Fibroblast of peridontal ligament (primary cell): Measurements from ENCODE around the gene NEGR1.

Source experiments
- DNase-seq: peaks from one replicate; pipeline ENCODE4 v3.0.0-alpha.2; 2010; ENCODE audit errors: extremely low read depth

NEGR1 gene

GRCh38 chr1:71850936-71851335 lies 431.4 kb downstream of the NEGR1 start:
- peak; percentile 8 for DNase-seq

- DNase-seq: no peak
Observed at GRCh38 chr1:71850515-71850914, 431.8 kb downstream of the NEGR1 start.

GRCh38 chr1:71843012-71843411 lies 439.3 kb downstream of the NEGR1 start:
- DNase-seq: no peak

- no peak for DNase-seq
Observed at GRCh38 chr1:71839876-71840275, 442.5 kb downstream of the NEGR1 start.

GRCh38 chr1:71836904-71837303 lies 445.4 kb downstream of the NEGR1 start:
- DNase-seq: no peak

- no peak for DNase-seq
Observed at GRCh38 chr1:71835442-71835813, 446.9 kb downstream of the NEGR1 start.

DNA sequence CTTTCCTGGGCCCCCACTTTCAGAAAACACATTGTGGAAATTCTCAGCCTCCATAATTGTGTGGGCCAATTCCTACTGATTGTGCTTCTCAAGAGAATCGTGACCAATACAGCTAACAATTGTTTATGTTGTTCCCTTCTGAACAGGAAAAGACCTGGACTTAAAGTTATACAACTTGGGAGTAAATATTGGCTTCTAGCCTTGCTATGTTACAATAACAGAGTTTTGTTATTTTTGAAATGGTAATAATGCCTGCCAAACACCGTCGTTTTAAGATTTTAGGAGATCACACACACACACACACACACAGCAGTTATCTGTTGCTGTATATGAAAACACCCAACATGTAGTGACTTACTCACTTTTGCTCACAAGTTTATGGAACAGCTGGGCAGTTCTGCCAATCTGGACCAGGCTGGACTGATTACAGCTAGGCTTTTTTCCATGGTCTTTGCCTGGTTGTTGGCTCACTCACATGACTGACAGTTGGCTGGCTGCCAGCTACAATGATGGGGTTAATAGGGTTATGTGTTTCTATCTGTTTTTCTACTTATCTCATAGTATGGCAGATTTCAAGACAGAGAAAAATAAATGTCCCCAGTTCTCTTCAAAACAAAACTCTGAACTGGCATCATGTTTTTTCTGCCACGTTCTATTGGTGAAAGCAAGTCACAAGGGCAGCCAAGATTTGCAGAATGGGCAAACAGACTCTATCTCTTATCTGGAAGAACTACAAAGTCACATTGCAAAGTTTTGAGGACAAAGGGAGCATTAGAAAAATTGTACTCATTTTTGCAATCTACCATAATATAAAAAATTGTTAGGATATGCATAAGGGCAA lies 447.5 kb downstream of the NEGR1 start:
- DNase-seq: peak; percentile 67

GRCh38 chr1:71831646-71832045 lies 450.7 kb downstream of the NEGR1 start:
- no peak for DNase-seq

DNA sequence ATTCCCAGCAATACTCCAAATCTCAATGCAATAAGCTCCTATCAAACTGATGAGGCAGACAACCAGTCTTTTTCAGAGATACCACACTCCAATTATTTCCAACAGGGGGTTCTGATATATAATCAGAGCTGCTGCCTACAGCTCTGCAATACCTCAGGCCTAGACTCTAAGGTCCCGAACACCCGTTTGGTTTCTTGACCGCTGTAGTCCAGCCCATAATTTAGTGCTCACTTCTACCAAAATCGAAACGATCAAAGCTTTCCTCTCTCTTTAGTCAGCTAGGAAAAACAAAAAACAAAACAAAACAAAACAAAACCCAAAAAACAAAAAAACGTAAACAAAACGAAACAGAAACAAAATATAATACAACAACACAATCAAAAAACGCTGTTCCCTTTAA lies 453.0 kb downstream of the NEGR1 start:
- DNase-seq: no peak

GRCh38 chr1:71828431-71829012 lies 453.8 kb downstream of the NEGR1 start:
- no peak for DNase-seq

DNA sequence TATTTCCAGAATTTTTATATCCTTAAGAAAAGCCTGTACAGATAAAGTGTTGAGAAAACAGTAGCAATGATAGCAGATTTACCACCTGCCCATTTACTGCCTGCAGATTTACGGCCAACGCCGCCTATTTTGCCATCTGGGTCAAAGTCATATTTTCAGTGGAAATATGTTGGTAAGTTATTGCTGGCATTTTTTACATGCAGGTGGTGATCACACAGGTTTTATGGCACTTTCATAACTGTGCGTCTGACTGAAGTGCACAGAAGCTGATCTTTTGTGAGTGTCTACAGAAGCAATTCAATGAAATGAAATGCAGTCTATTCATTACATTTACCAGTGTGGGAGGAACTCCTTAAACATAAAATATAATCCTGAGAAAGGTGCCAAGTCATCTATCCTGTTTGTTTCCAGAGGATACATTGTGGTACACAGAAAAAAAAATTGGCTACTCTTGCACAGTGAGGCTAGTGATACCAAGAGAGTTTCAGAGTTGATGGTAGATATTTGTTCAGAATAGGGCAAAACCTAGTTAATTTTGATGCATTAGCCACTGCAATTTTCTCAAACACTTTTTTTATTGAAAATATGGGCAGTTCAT lies 458.5 kb downstream of the NEGR1 start:
- no peak for DNase-seq

- DNase-seq: no peak
Observed at GRCh38 chr1:71817028-71817427, 465.3 kb downstream of the NEGR1 start.

DNA sequence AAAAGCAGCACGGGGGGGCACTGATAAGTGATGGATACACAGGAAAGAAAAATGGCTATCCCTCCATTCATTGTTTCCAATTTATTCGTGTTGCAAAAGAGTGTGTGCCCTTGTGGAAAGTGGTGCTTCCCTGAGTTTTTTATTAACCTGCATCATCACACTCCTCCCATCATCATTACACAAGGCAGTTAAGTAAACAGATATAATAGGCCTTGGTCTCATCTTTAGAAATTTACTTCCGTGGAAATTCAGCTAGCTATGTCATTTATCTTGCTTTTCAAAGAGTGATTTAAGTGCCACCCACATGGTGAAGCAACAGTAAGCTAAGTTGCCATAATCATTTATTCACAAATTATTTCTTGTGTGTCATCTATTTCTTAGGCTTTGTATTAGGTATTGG lies 473.3 kb downstream of the NEGR1 start:
- DNase-seq: no peak

DNA sequence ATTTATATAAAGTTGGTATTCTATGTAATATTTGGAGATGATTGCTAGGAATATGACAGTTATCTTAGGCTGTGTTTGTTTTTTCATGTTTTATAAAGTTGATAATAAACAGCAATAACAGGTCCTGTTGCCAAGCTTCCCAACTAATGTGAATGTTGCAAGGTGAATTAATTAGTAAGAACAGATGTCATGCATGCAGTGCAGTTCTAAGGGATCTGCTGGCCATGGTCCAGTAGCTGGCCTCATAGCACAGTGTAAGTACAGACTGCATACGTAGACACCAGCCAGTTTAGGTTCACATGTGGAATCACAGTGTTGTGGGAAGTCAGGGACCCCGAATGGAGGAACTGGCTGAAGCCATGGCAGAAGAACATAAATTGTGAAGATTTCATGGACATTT lies 478.2 kb downstream of the NEGR1 start:
- no peak for DNase-seq

DNA sequence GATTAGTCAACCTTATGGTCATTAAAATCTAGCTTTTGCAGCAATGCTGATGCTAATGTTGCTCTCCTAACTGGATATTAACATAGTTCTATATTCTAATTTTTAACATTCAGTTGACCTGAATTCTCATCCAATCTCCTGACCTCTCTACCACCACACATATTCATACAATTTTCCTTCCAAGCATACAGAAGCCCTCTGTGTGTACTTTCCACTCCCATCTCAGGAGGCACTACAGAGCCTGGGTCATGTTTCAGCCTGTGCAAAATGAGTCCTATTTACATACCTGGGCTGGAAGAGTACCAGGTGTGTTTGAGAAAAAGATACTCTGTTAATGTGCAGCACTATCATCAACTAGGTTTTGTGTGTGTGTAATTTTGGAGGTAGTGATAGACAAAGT lies 486.3 kb downstream of the NEGR1 start:
- no peak for DNase-seq

DNA sequence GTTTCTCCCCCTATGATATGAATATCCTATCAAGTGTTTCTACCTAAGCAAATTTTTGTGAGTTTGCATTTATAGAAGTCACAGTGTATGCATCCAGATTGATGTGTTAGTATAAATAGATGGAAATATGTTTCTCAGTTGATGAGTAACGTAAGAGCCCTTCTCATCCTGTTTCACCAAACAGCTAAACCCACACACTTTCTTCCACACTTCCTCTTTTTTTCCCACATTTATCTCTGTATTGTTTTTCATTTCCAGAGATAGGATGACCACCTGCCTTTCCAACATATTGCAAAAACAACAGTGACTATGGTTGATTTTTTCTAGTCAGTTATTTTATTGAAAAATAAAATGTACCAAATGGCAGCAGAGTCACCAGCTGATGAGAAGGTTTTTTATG lies 490.1 kb downstream of the NEGR1 start:
- DNase-seq: no peak

GRCh38 chr1:71788113-71788512 lies 494.2 kb downstream of the NEGR1 start:
- no peak for DNase-seq

DNA sequence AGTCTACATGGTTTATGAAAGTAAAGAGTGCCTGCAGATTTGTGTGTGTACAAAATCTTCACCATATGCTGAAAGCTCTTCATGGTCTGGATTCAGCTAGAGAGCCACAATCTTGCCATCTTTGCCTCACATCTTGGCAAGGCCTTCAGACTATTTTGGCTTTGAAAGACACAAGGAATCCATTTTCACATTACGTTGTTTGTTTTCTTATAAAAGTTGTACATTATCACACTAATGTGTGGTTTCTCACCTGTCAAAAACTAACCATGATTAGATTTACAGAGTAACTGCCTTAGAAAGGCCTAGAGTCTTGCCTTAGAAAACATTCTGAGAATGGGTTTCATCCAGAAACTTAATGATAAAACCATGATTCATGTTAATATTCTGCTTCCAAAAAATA lies 494.6 kb downstream of the NEGR1 start:
- no peak for DNase-seq

- DNase-seq: no peak
Observed at GRCh38 chr1:71786218-71786617, 496.1 kb downstream of the NEGR1 start.

- peak; percentile 18 for DNase-seq
Observed at GRCh38 chr1:71785450-71785849, 496.9 kb downstream of the NEGR1 start.

DNA sequence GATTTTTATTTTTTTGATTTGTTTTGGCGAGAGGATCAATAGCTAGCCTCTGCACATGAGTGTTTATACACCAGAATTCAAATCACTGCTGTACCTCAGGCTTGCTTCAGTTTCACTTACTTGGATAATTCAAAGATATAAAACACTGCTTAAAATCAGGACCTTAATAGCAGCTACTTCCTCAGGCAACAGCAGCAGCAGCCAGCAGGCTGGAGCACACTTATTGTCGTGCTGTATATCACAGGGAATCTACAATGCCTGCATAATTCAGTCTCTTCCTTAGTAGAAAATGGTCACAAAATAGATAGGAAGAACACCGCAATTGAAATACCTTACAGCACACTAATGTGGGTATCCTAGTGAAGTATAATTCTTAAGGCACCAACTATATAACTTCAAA lies 497.3 kb downstream of the NEGR1 start:
- no peak for DNase-seq

DNA sequence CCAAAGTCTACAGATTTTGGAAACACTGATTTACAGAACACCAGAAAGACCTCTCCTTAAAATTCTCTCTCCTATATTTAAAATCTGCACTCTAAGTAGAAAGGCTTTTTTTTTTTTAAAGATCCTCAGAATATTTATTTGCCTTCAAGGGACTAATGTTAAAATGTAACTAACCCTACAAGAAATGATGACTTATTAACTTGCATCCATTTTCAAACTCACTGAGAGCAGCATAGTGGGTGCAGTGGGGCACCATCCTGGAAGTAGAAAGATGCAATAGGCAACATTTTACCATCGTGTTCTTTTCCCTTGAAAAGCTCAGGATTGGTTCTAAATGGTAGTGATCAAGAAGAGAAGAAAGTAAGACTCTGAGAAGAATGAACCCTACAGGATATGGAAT lies 498.1 kb downstream of the NEGR1 start:
- DNase-seq: no peak

GRCh38 chr1:71783071-71783470 lies 499.3 kb downstream of the NEGR1 start:
- DNase-seq: no peak
